Loucy (cell line): ENCODE measurements around the gene SPEF2.

Experiments used
- CTCF ChIP-seq: fragments of 200-600 bp; sonication (generic); conservative IDR thresholded peaks from 2 replicates; pipeline ENCODE4 v1.5.1; 2014; ENCODE audit warnings: mild to moderate bottlenecking, antibody characterized with exemption, low read length
- EZH2phosphoT487 ChIP-seq: fragments of 200-600 bp; IDR thresholded peaks from 2 replicates; pipeline ENCODE4 v1.6.1; 2018; ENCODE audit warnings: antibody characterized with exemption, mild to moderate bottlenecking, moderate library complexity, borderline replicate concordance

GRCh38 chr5:35587419-35587818, 30.2 kb upstream of the SPEF2 start:
- TF ChIP-seq CTCF (no peak), EZH2phosphoT487 (no peak)
